Measurements from ENCODE around the gene TSPAN14. TPM values are rescaled to one million over a fixed set of nuclear protein-coding genes. Genes with fewer than 3 reads are reported as not detected.

TSPAN14 gene
- total RNA-seq, 1 donor from 2014 or later, result 57.4 TPM

DNA sequence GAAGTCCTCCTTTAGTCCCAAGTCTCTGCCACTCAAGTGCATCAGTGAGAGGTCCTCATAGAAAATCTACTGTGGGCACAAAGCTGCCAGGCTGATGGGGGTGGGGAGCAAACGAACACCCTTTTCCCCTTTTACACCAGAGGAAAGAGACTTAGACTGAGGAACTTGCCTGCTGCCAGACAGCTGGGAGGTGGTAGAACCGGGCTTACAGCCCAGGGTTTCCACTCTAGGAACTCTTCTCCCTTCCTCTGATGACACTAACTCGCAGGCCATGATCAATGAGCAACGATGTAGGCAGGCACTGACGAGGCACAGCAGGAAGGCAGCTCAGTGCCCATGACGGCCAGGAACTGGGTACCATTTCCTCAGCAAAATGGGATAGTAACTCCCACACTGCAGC lies 72.6 kb downstream of the TSPAN14 start:
- no peaks in the 10 kb centered on the region for H3K36me3 Mint-ChIP-seq (ENCODE audit: low read depth)
- TF ChIP-seq, protein P1, sequence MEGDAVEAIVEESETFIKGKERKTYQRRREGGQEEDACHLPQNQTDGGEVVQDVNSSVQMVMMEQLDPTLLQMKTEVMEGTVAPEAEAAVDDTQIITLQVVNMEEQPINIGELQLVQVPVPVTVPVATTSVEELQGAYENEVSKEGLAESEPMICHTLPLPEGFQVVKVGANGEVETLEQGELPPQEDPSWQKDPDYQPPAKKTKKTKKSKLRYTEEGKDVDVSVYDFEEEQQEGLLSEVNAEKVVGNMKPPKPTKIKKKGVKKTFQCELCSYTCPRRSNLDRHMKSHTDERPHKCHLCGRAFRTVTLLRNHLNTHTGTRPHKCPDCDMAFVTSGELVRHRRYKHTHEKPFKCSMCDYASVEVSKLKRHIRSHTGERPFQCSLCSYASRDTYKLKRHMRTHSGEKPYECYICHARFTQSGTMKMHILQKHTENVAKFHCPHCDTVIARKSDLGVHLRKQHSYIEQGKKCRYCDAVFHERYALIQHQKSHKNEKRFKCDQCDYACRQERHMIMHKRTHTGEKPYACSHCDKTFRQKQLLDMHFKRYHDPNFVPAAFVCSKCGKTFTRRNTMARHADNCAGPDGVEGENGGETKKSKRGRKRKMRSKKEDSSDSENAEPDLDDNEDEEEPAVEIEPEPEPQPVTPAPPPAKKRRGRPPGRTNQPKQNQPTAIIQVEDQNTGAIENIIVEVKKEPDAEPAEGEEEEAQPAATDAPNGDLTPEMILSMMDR (IDR thresholded peaks at IDR 0.05), result no peak
- H3K4me3 Mint-ChIP-seq (ENCODE audit: unreplicated experiment), result no peak overlapping the region
- no peaks in the 10 kb centered on the region for H3K9me3 Mint-ChIP-seq (ENCODE audit: low read depth)
- H3K27ac Mint-ChIP-seq (ENCODE audit: unreplicated experiment), result no peak overlapping the region
- H3K4me1 Mint-ChIP-seq (ENCODE audit: low read depth), result no peaks in the 10 kb centered on the region
- no peaks in the 10 kb centered on the region for H3K27me3 Mint-ChIP-seq (ENCODE audit: low read depth)
- DNase-seq (ENCODE audit: low spot score), result peak; percentile 61

DNA sequence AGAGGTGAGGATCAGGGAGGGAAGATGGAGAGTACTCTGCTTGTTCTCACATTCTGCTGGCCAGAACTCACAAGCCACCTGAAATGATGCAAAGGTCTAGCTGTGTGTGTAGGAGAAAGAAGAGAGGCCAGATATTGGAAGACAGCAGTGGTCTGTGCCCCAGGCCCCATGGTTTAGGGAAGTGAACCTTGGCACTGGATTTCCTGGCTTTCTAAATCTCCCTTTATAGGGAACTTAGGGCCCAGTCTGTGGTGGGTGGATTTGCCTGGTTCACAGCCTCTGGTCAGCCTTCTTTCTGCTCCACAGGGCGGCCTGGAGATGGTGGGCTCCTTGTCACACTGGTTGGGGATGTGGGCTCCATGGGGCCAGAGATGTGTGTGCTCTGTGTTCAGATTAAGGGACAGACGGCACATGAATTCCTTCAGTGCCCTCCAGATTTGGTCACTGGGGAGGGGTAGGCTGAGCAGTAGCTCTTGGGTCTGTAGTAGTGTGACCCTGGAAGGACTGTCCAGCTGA lies 74.1 kb downstream of the TSPAN14 start:
- no peak overlapping the region for H3K4me3 Mint-ChIP-seq (ENCODE audit: unreplicated experiment)

DNA sequence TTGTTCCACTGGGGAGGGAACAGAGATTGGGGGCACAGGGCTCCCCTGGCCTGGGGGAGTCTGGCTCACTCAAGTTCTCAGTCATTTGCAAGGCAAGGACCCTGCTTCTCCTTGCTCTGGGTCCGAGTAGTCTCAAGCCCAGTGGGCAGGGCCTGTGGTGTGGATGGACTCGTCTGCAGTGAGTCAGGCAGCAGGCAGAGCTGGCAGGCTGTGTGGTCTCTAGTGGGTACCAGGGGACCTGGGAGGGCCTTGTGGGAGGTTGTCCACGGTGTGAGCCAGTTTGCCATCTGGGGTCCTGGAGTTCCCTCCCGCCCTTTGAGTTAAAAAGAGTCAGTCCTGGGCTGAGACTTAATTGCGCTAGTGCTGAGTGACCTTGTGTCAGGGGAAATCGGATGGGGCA lies 74.8 kb downstream of the TSPAN14 start:
- no peaks in the 10 kb centered on the region for H3K27me3 Mint-ChIP-seq (ENCODE audit: low read depth)
- H3K4me3 Mint-ChIP-seq (ENCODE audit: unreplicated experiment), result no peak overlapping the region
- H3K27ac Mint-ChIP-seq (ENCODE audit: unreplicated experiment), result no peak overlapping the region
- TF ChIP-seq, protein P1 (IDR thresholded peaks at IDR 0.05), result no peak
- no peaks in the 10 kb centered on the region for H3K4me1 Mint-ChIP-seq (ENCODE audit: low read depth)
- no peaks in the 10 kb centered on the region for H3K36me3 Mint-ChIP-seq (ENCODE audit: low read depth)
- no peaks in the 10 kb centered on the region for H3K9me3 Mint-ChIP-seq (ENCODE audit: low read depth)
- peak; percentile 83 for DNase-seq (ENCODE audit: low spot score)

More for the DNA sequence above, 74.1 kb downstream of the TSPAN14 start:
- no peak overlapping the region for H3K27ac Mint-ChIP-seq (ENCODE audit: unreplicated experiment)
- H3K36me3 Mint-ChIP-seq (ENCODE audit: low read depth), result no peaks in the 10 kb centered on the region
- no peaks in the 10 kb centered on the region for H3K9me3 Mint-ChIP-seq (ENCODE audit: low read depth)
- TF ChIP-seq, protein P1 (IDR thresholded peaks at IDR 0.05), result no peak
- H3K27me3 Mint-ChIP-seq (ENCODE audit: low read depth), result no peaks in the 10 kb centered on the region
- peak; percentile 43 for DNase-seq (ENCODE audit: low spot score)
- no peaks in the 10 kb centered on the region for H3K4me1 Mint-ChIP-seq (ENCODE audit: low read depth)

DNA sequence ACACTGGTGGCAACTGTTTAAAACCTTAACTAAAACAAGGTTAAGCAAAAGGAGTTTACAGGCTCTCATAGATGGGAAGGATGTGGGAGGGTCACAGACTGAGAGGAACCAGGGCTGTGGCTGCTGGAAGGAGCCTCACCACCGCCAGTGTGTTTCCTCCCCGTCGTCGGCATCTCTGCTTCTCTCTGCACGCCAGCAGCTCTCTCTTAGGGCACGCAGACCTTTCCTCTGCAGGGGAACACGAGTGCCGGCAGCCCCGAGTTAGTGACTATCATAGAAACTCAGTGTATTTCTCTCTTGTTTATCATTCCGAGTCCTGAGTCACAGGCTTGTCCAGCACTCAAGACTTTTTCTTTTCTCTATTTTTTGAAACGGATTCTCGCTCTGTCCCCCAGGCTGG lies 75.5 kb downstream of the TSPAN14 start:
- no peaks in the 10 kb centered on the region for H3K27me3 Mint-ChIP-seq (ENCODE audit: low read depth)
- no peaks in the 10 kb centered on the region for H3K9me3 Mint-ChIP-seq (ENCODE audit: low read depth)
- peak; percentile 65 for DNase-seq (ENCODE audit: low spot score)
- TF ChIP-seq, protein P1 (IDR thresholded peaks at IDR 0.05), result no peak
- no peaks in the 10 kb centered on the region for H3K4me1 Mint-ChIP-seq (ENCODE audit: low read depth)
- H3K36me3 Mint-ChIP-seq (ENCODE audit: low read depth), result no peaks in the 10 kb centered on the region
- no peak overlapping the region for H3K27ac Mint-ChIP-seq (ENCODE audit: unreplicated experiment)
- H3K4me3 Mint-ChIP-seq (ENCODE audit: unreplicated experiment), result no peak overlapping the region

DNA sequence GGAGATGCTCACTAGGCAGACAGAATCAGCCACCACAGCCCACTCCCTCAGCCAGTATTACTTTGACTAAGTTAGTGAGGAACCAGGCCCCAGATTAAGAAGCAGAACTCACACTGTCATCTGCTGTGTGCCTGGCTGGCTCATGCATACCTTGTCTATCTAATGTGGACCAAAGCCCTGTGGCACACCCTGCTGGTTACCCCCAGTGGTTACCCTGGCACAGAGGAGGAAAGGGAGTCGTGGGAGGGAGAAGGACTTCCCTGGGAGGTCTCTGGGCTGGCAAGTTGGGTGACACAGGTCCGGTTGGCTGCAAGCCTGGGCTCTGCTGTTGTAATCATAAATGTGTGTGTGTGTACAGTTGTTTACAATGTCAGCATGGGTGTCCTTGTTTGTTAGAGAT lies 76.1 kb downstream of the TSPAN14 start:
- Mint-ChIP-seq H3K4me3 (ENCODE audit: unreplicated experiment) (no peak overlapping the region), H3K4me1 (ENCODE audit: low read depth) (no peaks in the 10 kb centered on the region), H3K27ac (ENCODE audit: unreplicated experiment) (no peak overlapping the region), H3K9me3 (ENCODE audit: low read depth) (no peaks in the 10 kb centered on the region), H3K27me3 (ENCODE audit: low read depth) (no peaks in the 10 kb centered on the region), H3K36me3 (ENCODE audit: low read depth) (no peaks in the 10 kb centered on the region)
- TF ChIP-seq, protein P1 (IDR thresholded peaks at IDR 0.05), result peak; percentile 33
- peak; percentile 37 for DNase-seq (ENCODE audit: low spot score)
